Measurements from ENCODE around the gene PDE4D. TPM values are rescaled to one million over a fixed set of nuclear protein-coding genes. Genes with fewer than 3 reads are reported as not detected.
A peak's percentile ranks its signal among the peaks of the same experiment; 100 is the strongest.

PDE4D gene
- total RNA-seq, 1 experiment from 2014 or later: 3.3 TPM

DNA sequence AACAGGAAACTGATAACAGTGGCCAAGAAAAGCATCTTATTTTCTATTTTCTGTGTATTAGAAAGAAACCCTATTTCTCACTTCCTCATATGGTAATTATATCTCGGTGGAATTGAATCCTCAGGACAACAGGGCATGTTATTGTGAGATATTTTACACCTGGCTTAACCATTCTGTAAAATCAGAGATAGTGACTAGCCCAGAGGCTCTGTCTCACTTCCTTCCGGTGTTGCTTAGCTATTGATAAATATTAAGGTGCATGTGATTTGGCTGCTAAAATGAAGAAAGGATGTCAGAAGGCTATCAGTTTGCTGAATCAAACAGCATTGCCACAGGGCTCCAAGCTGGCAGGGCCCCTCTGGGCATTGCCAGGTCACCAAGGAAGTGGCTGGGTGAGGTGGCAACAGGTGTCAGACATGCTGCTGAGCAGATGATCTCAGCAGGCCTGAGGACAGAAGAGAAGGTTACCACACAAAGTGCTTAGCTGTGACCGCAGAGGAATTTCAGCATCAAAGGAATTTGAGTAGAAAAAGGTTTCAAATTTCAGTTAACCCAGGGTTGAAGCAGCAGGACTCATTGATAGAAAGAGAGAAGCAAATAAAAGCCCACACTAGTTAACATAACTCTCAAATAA, 330.7 kb downstream of the PDE4D start (continued):
- TF ChIP-seq FOXP1 (CRISPR knock-in tag; IDR thresholded peaks at IDR 0.05; ENCODE audit: borderline replicate concordance) (no peak), TEAD4 (CRISPR knock-in tag; IDR thresholded peaks at IDR 0.05) (no peak), ETV6 (CRISPR knock-in tag; IDR thresholded peaks at IDR 0.05) (0 out of 2 replicates have a peak, but pooled peaks have one; percentile 32), TEAD1 (CRISPR knock-in tag; IDR thresholded peaks at IDR 0.05) (peak; percentile 63; the same call in 1 of the 2 replicates)

GRCh38 chr5:59560553-59560952, 333.0 kb downstream of the PDE4D start:
- H3K27me3 Mint-ChIP-seq (ENCODE audit: low read depth): no peaks in the 10 kb centered on the region
- H3K36me3 Mint-ChIP-seq: no peaks in the 10 kb centered on the region
- ChIA-PET POLR2A (no interaction called here), CTCF (no interaction called here)
- H3K9me3 Mint-ChIP-seq: 0 out of 2 replicates have a peak, but pooled peaks cover 4% of the 10 kb centered on the region
- H3K4me1 Mint-ChIP-seq: peaks cover 55% of the 10 kb centered on the region
- DNase-seq (ENCODE audit: low spot score) (no peak), ATAC-seq (no peak)
- no peak overlapping the region for H3K4me3 Mint-ChIP-seq
- no peak overlapping the region for H3K27ac Mint-ChIP-seq
- TF ChIP-seq ZNF219 (CRISPR knock-in tag; IDR thresholded peaks at IDR 0.05; ENCODE audit: borderline replicate concordance): no peak
- TF ChIP-seq, protein P1, sequence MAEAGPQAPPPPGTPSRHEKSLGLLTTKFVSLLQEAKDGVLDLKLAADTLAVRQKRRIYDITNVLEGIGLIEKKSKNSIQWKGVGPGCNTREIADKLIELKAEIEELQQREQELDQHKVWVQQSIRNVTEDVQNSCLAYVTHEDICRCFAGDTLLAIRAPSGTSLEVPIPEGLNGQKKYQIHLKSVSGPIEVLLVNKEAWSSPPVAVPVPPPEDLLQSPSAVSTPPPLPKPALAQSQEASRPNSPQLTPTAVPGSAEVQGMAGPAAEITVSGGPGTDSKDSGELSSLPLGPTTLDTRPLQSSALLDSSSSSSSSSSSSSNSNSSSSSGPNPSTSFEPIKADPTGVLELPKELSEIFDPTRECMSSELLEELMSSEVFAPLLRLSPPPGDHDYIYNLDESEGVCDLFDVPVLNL (CRISPR knock-in tag; IDR thresholded peaks at IDR 0.05; ENCODE audit: borderline replicate concordance, low read depth): no peak
- no peak for TF ChIP-seq ARID4B (CRISPR knock-in tag; IDR thresholded peaks at IDR 0.05; ENCODE audit: borderline replicate concordance)
- TF ChIP-seq RELA (CRISPR knock-in tag; IDR thresholded peaks at IDR 0.05; ENCODE audit: borderline replicate concordance): no peak
- no peak for TF ChIP-seq IRF2 (CRISPR knock-in tag; IDR thresholded peaks at IDR 0.05; ENCODE audit: borderline replicate concordance, low read depth)
- no peak for TF ChIP-seq HMGXB4 (CRISPR knock-in tag; IDR thresholded peaks at IDR 0.05)
- TF ChIP-seq, protein P2, sequence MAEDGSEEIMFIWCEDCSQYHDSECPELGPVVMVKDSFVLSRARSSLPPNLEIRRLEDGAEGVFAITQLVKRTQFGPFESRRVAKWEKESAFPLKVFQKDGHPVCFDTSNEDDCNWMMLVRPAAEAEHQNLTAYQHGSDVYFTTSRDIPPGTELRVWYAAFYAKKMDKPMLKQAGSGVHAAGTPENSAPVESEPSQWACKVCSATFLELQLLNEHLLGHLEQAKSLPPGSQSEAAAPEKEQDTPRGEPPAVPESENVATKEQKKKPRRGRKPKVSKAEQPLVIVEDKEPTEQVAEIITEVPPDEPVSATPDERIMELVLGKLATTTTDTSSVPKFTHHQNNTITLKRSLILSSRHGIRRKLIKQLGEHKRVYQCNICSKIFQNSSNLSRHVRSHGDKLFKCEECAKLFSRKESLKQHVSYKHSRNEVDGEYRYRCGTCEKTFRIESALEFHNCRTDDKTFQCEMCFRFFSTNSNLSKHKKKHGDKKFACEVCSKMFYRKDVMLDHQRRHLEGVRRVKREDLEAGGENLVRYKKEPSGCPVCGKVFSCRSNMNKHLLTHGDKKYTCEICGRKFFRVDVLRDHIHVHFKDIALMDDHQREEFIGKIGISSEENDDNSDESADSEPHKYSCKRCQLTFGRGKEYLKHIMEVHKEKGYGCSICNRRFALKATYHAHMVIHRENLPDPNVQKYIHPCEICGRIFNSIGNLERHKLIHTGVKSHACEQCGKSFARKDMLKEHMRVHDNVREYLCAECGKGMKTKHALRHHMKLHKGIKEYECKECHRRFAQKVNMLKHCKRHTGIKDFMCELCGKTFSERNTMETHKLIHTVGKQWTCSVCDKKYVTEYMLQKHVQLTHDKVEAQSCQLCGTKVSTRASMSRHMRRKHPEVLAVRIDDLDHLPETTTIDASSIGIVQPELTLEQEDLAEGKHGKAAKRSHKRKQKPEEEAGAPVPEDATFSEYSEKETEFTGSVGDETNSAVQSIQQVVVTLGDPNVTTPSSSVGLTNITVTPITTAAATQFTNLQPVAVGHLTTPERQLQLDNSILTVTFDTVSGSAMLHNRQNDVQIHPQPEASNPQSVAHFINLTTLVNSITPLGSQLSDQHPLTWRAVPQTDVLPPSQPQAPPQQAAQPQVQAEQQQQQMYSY (CRISPR knock-in tag; IDR thresholded peaks at IDR 0.05): no peak
- no peak for TF ChIP-seq NFATC4 (CRISPR knock-in tag; IDR thresholded peaks at IDR 0.05)
- TF ChIP-seq, protein P3, sequence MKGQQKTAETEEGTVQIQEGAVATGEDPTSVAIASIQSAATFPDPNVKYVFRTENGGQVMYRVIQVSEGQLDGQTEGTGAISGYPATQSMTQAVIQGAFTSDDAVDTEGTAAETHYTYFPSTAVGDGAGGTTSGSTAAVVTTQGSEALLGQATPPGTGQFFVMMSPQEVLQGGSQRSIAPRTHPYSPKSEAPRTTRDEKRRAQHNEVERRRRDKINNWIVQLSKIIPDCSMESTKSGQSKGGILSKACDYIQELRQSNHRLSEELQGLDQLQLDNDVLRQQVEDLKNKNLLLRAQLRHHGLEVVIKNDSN (CRISPR knock-in tag; IDR thresholded peaks at IDR 0.05): no peak
- TF ChIP-seq, protein P4, sequence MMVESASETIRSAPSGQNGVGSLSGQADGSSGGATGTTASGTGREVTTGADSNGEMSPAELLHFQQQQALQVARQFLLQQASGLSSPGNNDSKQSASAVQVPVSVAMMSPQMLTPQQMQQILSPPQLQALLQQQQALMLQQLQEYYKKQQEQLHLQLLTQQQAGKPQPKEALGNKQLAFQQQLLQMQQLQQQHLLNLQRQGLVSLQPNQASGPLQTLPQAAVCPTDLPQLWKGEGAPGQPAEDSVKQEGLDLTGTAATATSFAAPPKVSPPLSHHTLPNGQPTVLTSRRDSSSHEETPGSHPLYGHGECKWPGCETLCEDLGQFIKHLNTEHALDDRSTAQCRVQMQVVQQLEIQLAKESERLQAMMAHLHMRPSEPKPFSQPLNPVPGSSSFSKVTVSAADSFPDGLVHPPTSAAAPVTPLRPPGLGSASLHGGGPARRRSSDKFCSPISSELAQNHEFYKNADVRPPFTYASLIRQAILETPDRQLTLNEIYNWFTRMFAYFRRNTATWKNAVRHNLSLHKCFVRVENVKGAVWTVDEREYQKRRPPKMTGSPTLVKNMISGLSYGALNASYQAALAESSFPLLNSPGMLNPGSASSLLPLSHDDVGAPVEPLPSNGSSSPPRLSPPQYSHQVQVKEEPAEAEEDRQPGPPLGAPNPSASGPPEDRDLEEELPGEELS (CRISPR knock-in tag; IDR thresholded peaks at IDR 0.05): no peak
- no peak for TF ChIP-seq ZBTB43 (CRISPR knock-in tag; IDR thresholded peaks at IDR 0.05)
- no peak for TF ChIP-seq JUN (CRISPR knock-in tag; IDR thresholded peaks at IDR 0.05)
- no peak for TF ChIP-seq ATF2 (CRISPR knock-in tag; IDR thresholded peaks at IDR 0.05; ENCODE audit: borderline replicate concordance, low read depth)
